Kidney (tissue), 14 donors: Measurements from ENCODE around the gene AKR1B15. TPM values are rescaled to one million over a fixed set of nuclear protein-coding genes. Genes with fewer than 3 reads are reported as not detected.

Experiments
- DNase-seq, 5 donors: peaks; one replicate each; pipeline ENCODE4 v3.0.0-alpha.2; 2013 to 2020
- FAIRE-seq: peaks from 2 replicates; lab custom pipeline; 2012; peaks lifted over from hg19 to GRCh38; lab: Jason Lieb, UNC
- H3K27ac ChIP-seq, 2 donors: one replicate each; pipeline ENCODE4 v1.7.0; 2013; ENCODE audit warnings: low read depth in 2 of 2, low read length in 2 of 2, inconsistent platforms in 1 of 2
- H3K27me3 ChIP-seq: one replicate; pipeline ENCODE4 v1.7.1; 2013; ENCODE audit warnings: low read length, inconsistent platforms; ENCODE audit not compliant: control insufficient read depth, insufficient read depth
- H3K36me3 ChIP-seq, 3 donors: one replicate each; pipeline versions ENCODE4 v1.7.0 to v1.7.1; 2013; ENCODE audit warnings: low read length in 3 of 3, control low read depth in 1 of 3, inconsistent platforms in 1 of 3; ENCODE audit not compliant: insufficient read depth in 3 of 3, control insufficient read depth in 2 of 3
- H3K4me1 ChIP-seq, 3 donors: one replicate each; pipeline versions ENCODE4 v1.7.0 to v1.7.1; 2013; ENCODE audit warnings: low read length in 3 of 3, inconsistent platforms in 1 of 3, low read depth in 1 of 3; ENCODE audit not compliant: control insufficient read depth in 2 of 3, insufficient read depth in 2 of 3
- H3K4me3 ChIP-seq, 3 donors: one replicate each; pipeline versions ENCODE4 v1.7.0 to v1.8.1; 2013; ENCODE audit warnings: low read length in 3 of 3, control low read depth in 1 of 3, inconsistent platforms in 1 of 3
- H3K9ac ChIP-seq, 3 donors: one replicate each; pipeline versions ENCODE4 v1.7.0 to v1.7.1; 2013; ENCODE audit warnings: low read length in 3 of 3, control low read depth in 1 of 3, inconsistent platforms in 1 of 3
- H3K9me3 ChIP-seq, 3 donors: one replicate each; pipeline versions ENCODE4 v1.7.0 to v1.7.1; 2013; ENCODE audit warnings: low read length in 3 of 3, control low read depth in 1 of 3, inconsistent platforms in 1 of 3; ENCODE audit not compliant: control insufficient read depth in 2 of 3, insufficient read depth in 1 of 3
- CTCF ChIP-seq: IDR thresholded peaks from 3 replicates; pipeline ENCODE4 v1.5.1; 2012; ENCODE audit warnings: mild to moderate bottlenecking, moderate library complexity, borderline replicate concordance; ENCODE audit not compliant: insufficient read depth; ENCODE audit errors: extremely low read depth
- intact Hi-C: fragments of 100-400 bp; cut with DNase I; formaldehyde crosslinking; loops from one replicate; pipeline ENCODE4 v1.11.1; 2022
- polyA plus RNA-seq: library from polyadenylated mRNA; stranded (reverse); fragments of 350-450 nt; fragmentation: Illumina TruSeq; extraction: RNeasy Lipid Tissue Mini Kit (QIAGEN cat#74804); gene quantifications from one replicate; pipeline ENCODE4 v1.2.3, GENCODE V29; 2014; ENCODE audit warnings: low read depth, low replicate concordance; ENCODE audit not compliant: insufficient read depth
- total RNA-seq: library from RNA; stranded (reverse); fragmentation: NEBNext Ultra II Directional; extraction: Animal tissue kit (Norgen Biotek cat#: 25700); gene quantifications from one replicate; pipeline ENCODE4 v1.2.1, GENCODE V29; 2021
- donor health status: control.
- donor health status: control.
- donor health status: control.
- donor health status: control.
- donor health status: control.
- donor health status: DM: yes; HTN: yes; CAD: no.
- donor health status: Normal renal cell carcinoma (clear cell type).

AKR1B15 gene
- total and polyA plus RNA-seq, 2 donors from 2014 or later = not detected

DNA sequence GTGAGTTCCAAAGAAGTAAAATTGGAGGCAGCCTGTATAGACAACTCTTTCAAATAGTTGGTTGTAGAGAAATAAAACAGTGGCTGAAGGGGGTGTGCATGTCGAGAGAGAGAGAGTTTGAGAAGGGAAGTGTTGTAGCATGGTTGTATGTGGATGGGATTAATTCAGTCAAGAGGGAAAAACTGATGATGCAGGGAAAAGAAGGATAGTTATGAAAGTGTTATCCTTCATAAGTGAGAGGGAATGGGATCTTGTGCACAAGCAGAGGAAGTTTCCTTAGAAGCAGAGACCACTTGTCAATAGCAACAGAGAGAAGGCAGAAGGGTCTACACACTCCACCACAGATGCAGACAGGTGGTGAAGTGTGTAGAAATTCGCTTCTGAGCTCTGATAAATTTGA, 67.7 kb downstream of the AKR1B15 start:
- TF ChIP-seq CTCF = no peak
- FAIRE-seq (no peak), DNase-seq (no peak)
- Histone ChIP-seq H3K4me3 (no peak overlapping the region), H3K27me3 (no peaks in the 10 kb centered on the region), H3K4me1 (no peaks in the 10 kb centered on the region), H3K9ac (no peak overlapping the region), H3K27ac (no peak overlapping the region), H3K9me3 (no peaks in the 10 kb centered on the region), H3K36me3 (no peaks in the 10 kb centered on the region)
- intact Hi-C loops = no loop called here

- intact Hi-C loops = no loop called here
- no peak overlapping the region for H3K27ac ChIP-seq
- no peaks in the 10 kb centered on the region for H3K4me1 ChIP-seq
- no peaks in the 10 kb centered on the region for H3K36me3 ChIP-seq
- TF ChIP-seq CTCF = no peak
- H3K9ac ChIP-seq = no peak overlapping the region
- no peaks in the 10 kb centered on the region for H3K27me3 ChIP-seq
- DNase-seq (no peak), FAIRE-seq (no peak)
- no peaks in the 10 kb centered on the region for H3K9me3 ChIP-seq
- H3K4me3 ChIP-seq = no peak overlapping the region
These were observed 70.0 kb downstream of the AKR1B15 start for GRCh38 chr7:134618756-134619530.

- no peaks in the 10 kb centered on the region for H3K36me3 ChIP-seq
- intact Hi-C loops = no loop called here
- no peak overlapping the region for H3K4me3 ChIP-seq
- H3K9me3 ChIP-seq = no peaks in the 10 kb centered on the region
- no peak for DNase-seq
- TF ChIP-seq CTCF = no peak
- H3K4me1 ChIP-seq = no peaks in the 10 kb centered on the region
- no peaks in the 10 kb centered on the region for H3K27me3 ChIP-seq
- FAIRE-seq = no peak
- no peak overlapping the region for H3K9ac ChIP-seq
- no peak overlapping the region for H3K27ac ChIP-seq
These were observed 70.9 kb downstream of the AKR1B15 start for GRCh38 chr7:134619627-134620331.
